PC-3 (cell line): Measurements from ENCODE around the gene RNF144B.

ENCODE experiments used
- EZH2 ChIP-seq: fragments of 300-600 bp; sonication (generic); IDR thresholded peaks from one replicate; pipeline ENCODE4 v1.6.1; 2017; ENCODE audit warnings: antibody characterized with exemption, mild to moderate bottlenecking, low read length; ENCODE audit not compliant: unreplicated experiment
- TF ChIP-seq, protein P1 (sequence below): fragments of 300-600 bp; sonication (generic); conservative IDR thresholded peaks from 2 replicates; pipeline ENCODE4 v1.5.1; 2017; ENCODE audit warnings: antibody characterized with exemption, low read depth, mild to moderate bottlenecking, low read length

DNA sequence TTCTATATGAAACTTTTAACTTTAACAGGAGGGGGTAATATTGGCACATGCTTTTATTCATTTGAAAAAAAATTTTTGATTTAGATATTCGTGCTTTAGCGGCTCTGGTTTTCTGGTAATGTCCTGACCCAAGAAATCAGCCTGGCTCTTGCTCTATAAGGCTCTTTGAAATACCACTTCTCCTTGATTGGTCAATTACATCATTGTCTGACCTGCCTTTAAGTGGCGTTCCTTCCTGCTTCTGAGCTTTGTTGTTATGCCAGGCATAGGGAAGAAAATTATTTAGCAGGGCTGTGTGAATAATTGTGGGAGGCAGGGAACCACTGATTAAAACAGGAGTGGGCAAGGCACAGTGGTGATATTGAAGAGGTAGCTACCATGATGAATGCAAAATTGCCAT, 3.9 kb downstream of the RNF144B start:
- TF ChIP-seq, protein P1, sequence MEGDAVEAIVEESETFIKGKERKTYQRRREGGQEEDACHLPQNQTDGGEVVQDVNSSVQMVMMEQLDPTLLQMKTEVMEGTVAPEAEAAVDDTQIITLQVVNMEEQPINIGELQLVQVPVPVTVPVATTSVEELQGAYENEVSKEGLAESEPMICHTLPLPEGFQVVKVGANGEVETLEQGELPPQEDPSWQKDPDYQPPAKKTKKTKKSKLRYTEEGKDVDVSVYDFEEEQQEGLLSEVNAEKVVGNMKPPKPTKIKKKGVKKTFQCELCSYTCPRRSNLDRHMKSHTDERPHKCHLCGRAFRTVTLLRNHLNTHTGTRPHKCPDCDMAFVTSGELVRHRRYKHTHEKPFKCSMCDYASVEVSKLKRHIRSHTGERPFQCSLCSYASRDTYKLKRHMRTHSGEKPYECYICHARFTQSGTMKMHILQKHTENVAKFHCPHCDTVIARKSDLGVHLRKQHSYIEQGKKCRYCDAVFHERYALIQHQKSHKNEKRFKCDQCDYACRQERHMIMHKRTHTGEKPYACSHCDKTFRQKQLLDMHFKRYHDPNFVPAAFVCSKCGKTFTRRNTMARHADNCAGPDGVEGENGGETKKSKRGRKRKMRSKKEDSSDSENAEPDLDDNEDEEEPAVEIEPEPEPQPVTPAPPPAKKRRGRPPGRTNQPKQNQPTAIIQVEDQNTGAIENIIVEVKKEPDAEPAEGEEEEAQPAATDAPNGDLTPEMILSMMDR = no peak
- TF ChIP-seq EZH2 = no peak
